Osteocyte (in vitro differentiated cells): ENCODE data around the gene CRABP1. TPM values are rescaled to one million over a fixed set of nuclear protein-coding genes. Genes with fewer than 3 reads are reported as not detected.

Experiments
- DNase-seq: peaks from one replicate; pipeline ENCODE4 v3.0.0; 2021; ENCODE audit warnings: mixed read lengths; ENCODE audit not compliant: unreplicated experiment; ENCODE audit errors: extremely low spot score
- H3K27ac Mint-ChIP-seq: one replicate; pipeline ENCODE4 v1.8.0; 2021; ENCODE audit warnings: mild to moderate bottlenecking, mixed read lengths; ENCODE audit not compliant: unreplicated experiment
- H3K27me3 Mint-ChIP-seq: one replicate; pipeline ENCODE4 v1.8.0; 2021; ENCODE audit warnings: mixed read lengths; ENCODE audit not compliant: unreplicated experiment
- H3K36me3 Mint-ChIP-seq: one replicate; pipeline ENCODE4 v1.8.0; 2021; ENCODE audit warnings: mixed read lengths; ENCODE audit not compliant: unreplicated experiment
- H3K4me1 Mint-ChIP-seq: one replicate; pipeline ENCODE4 v1.8.0; 2021; ENCODE audit warnings: mixed read lengths; ENCODE audit not compliant: unreplicated experiment
- H3K4me3 Mint-ChIP-seq: one replicate; pipeline ENCODE4 v1.8.0; 2021; ENCODE audit warnings: mild to moderate bottlenecking, moderate library complexity, mixed read lengths; ENCODE audit not compliant: unreplicated experiment
- H3K9me3 Mint-ChIP-seq: one replicate; pipeline ENCODE4 v1.8.0; 2021; ENCODE audit warnings: mixed read lengths; ENCODE audit not compliant: unreplicated experiment
- CTCF ChIP-seq: fragments of 200-600 bp; sonication (generic); IDR thresholded peaks from 2 replicates; pipeline ENCODE4 v1.5.0; 2021; ENCODE audit warnings: antibody characterized with exemption, mild to moderate bottlenecking, moderate library complexity
- total RNA-seq: library from RNA; stranded (reverse); gene quantifications from 2 replicates; pipeline ENCODE4 v1.2.1, GENCODE V29; 2021

CRABP1 gene
- total RNA-seq, 1 donor from 2014 or later, result 5.2 TPM

GRCh38 chr15:78347586-78348543 lies 7.7 kb downstream of the CRABP1 start:
- H3K27ac Mint-ChIP-seq, result no peak overlapping the region
- H3K27me3 Mint-ChIP-seq, result peaks cover 56% of the 10 kb centered on the region
- no peak overlapping the region for H3K4me3 Mint-ChIP-seq

GRCh38 chr15:78350058-78350457 lies 9.9 kb downstream of the CRABP1 start:
- DNase-seq, result no peak
- no peak for TF ChIP-seq CTCF
- H3K36me3 Mint-ChIP-seq, result no peaks in the 10 kb centered on the region
- no peak overlapping the region for H3K4me3 Mint-ChIP-seq
- no peak overlapping the region for H3K27ac Mint-ChIP-seq
- H3K4me1 Mint-ChIP-seq, result no peaks in the 10 kb centered on the region
- no peaks in the 10 kb centered on the region for H3K9me3 Mint-ChIP-seq
- peaks cover 42% of the 10 kb centered on the region for H3K27me3 Mint-ChIP-seq

More at GRCh38 chr15:78347586-78348543, 7.7 kb downstream of the CRABP1 start:
- no peaks in the 10 kb centered on the region for H3K4me1 Mint-ChIP-seq
- no peak for TF ChIP-seq CTCF
- no peak for DNase-seq
- no peaks in the 10 kb centered on the region for H3K36me3 Mint-ChIP-seq
- H3K9me3 Mint-ChIP-seq, result no peaks in the 10 kb centered on the region

GRCh38 chr15:78351539-78351938 lies 11.4 kb downstream of the CRABP1 start:
- Mint-ChIP-seq H3K27me3 (peaks cover 32% of the 10 kb centered on the region), H3K27ac (no peak overlapping the region), H3K4me1 (no peaks in the 10 kb centered on the region), H3K4me3 (no peak overlapping the region), H3K36me3 (no peaks in the 10 kb centered on the region), H3K9me3 (no peaks in the 10 kb centered on the region)
- no peak for DNase-seq
- TF ChIP-seq CTCF, result no peak

GRCh38 chr15:78353093-78353492 lies 12.9 kb downstream of the CRABP1 start:
- Mint-ChIP-seq H3K27ac (no peak overlapping the region), H3K4me1 (no peaks in the 10 kb centered on the region), H3K36me3 (no peaks in the 10 kb centered on the region), H3K27me3 (peaks cover 20% of the 10 kb centered on the region), H3K4me3 (no peak overlapping the region), H3K9me3 (no peaks in the 10 kb centered on the region)
- DNase-seq, result no peak
- TF ChIP-seq CTCF, result no peak

GRCh38 chr15:78355177-78355576 lies 15.0 kb downstream of the CRABP1 start:
- Mint-ChIP-seq H3K27ac (no peak overlapping the region), H3K36me3 (no peaks in the 10 kb centered on the region), H3K9me3 (no peaks in the 10 kb centered on the region), H3K27me3 (peaks cover 26% of the 10 kb centered on the region), H3K4me1 (peaks cover 1% of the 10 kb centered on the region), H3K4me3 (no peak overlapping the region)
- DNase-seq, result no peak
- no peak for TF ChIP-seq CTCF
